GM19455 (cell line): ENCODE data around the gene MAN2B2.
A peak's percentile ranks its signal among the peaks of the same experiment; 100 is the strongest.
"Not testable (repeated sequence)": the region's sequence is repeated elsewhere in the genome, so short reads cannot be mapped to it uniquely, and the experiment has no call there.

ENCODE experiments used
- ATAC-seq: cut with Tn5 transposase; IDR thresholded peaks from one replicate; pipeline ENCODE4 v1.9.1; 2021; ENCODE audit not compliant: unreplicated experiment

The MAN2B2 gene

GRCh38 chr4:6639137-6639680 is 64.2 kb downstream of the MAN2B2 start:
- ATAC-seq = no peak

GRCh38 chr4:6640292-6641163 is 65.5 kb downstream of the MAN2B2 start, which contains the start of gene MRFAP1:
Gene MRFAP1 (plus strand): TSS chr4:6640685. CDS start chr4:6640863, 178 bp downstream.
- peak; percentile 82 for ATAC-seq

- ATAC-seq = peak; percentile 18
These were observed 66.4 kb downstream of the MAN2B2 start for GRCh38 chr4:6641164-6641970.

GRCh38 chr4:6641971-6642320 is 67.0 kb downstream of the MAN2B2 start:
- no peak for ATAC-seq

- no peak for ATAC-seq
These were observed 68.3 kb downstream of the MAN2B2 start for GRCh38 chr4:6643141-6643847.

GRCh38 chr4:6644792-6645530 is 70.0 kb downstream of the MAN2B2 start:
- no peak for ATAC-seq

GRCh38 chr4:6647169-6647568 is 72.2 kb downstream of the MAN2B2 start:
- ATAC-seq = no peak

- ATAC-seq = no peak
These were observed 72.7 kb downstream of the MAN2B2 start for GRCh38 chr4:6647582-6648230.

GRCh38 chr4:6649216-6649615 is 74.2 kb downstream of the MAN2B2 start:
- no peak for ATAC-seq

- ATAC-seq = not testable (repeated sequence)
These were observed 79.2 kb downstream of the MAN2B2 start for GRCh38 chr4:6654211-6654610.

GRCh38 chr4:6655291-6655690 is 80.3 kb downstream of the MAN2B2 start:
- not testable (repeated sequence) for ATAC-seq

- no peak for ATAC-seq
These were observed 80.9 kb downstream of the MAN2B2 start for GRCh38 chr4:6655924-6656323.

- ATAC-seq = no peak
These were observed 82.5 kb downstream of the MAN2B2 start for GRCh38 chr4:6657242-6658208.

- no peak for ATAC-seq
These were observed 83.2 kb downstream of the MAN2B2 start for GRCh38 chr4:6658209-6658595.

GRCh38 chr4:6658597-6659075 is 83.6 kb downstream of the MAN2B2 start:
- ATAC-seq = no peak

- ATAC-seq = no peak
These were observed 84.9 kb downstream of the MAN2B2 start for GRCh38 chr4:6659897-6660296.

- no peak for ATAC-seq
These were observed 85.4 kb downstream of the MAN2B2 start for GRCh38 chr4:6660430-6660829.

- ATAC-seq = no peak
These were observed 87.6 kb downstream of the MAN2B2 start for GRCh38 chr4:6662591-6662990.
